HG02870 (cell line): ENCODE measurements around the gene NOTCH1.

ENCODE experiments used
- ATAC-seq: cut with Tn5 transposase; IDR thresholded peaks from one replicate; pipeline ENCODE4 v1.9.1; 2021; ENCODE audit warnings: mild to moderate bottlenecking, moderate library complexity; ENCODE audit not compliant: unreplicated experiment

NOTCH1 gene

GRCh38 chr9:136487672-136488071 lies 58.2 kb downstream of the NOTCH1 start:
- ATAC-seq: no peak

DNA sequence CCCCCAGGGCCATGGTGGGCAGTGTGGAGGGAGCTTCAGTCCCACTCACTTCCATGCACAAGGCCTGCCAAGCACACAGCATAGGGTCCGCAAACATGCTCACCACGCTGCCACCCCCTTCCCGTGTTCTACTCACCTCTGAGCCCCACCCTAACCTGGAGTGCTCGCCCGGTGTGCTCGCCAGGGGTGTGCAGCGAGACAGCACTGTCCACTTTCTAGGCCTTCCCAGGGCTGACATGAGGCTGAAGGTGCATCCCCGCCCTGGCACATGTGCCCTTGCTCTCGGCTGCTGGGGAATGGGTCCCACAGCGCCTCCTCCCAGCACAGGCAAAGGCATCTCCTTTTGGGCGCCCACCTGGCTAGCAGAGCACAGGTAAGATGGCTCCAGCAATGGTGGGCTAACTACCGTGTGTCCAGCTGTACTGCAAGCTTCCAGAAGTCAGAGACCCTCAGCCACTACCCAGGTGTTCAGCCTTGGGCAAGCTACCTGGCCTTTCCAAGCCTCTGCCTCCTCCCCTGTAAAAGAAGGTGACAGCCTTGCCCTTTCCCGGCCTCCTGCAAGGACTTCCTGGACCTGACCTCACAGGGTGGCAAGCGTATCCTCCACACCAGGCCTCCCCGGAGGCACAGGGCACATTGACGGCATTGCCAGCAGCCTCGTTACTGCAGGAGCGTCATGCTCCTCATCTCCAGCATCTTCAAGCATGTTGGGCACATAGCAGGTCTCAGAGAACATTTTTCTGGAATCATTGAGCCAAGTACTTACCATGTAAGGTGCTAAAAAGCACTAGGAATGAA lies 58.8 kb downstream of the NOTCH1 start:
- ATAC-seq: no peak

- no peak for ATAC-seq
Observed at GRCh38 chr9:136486131-136486530, 59.7 kb downstream of the NOTCH1 start.

DNA sequence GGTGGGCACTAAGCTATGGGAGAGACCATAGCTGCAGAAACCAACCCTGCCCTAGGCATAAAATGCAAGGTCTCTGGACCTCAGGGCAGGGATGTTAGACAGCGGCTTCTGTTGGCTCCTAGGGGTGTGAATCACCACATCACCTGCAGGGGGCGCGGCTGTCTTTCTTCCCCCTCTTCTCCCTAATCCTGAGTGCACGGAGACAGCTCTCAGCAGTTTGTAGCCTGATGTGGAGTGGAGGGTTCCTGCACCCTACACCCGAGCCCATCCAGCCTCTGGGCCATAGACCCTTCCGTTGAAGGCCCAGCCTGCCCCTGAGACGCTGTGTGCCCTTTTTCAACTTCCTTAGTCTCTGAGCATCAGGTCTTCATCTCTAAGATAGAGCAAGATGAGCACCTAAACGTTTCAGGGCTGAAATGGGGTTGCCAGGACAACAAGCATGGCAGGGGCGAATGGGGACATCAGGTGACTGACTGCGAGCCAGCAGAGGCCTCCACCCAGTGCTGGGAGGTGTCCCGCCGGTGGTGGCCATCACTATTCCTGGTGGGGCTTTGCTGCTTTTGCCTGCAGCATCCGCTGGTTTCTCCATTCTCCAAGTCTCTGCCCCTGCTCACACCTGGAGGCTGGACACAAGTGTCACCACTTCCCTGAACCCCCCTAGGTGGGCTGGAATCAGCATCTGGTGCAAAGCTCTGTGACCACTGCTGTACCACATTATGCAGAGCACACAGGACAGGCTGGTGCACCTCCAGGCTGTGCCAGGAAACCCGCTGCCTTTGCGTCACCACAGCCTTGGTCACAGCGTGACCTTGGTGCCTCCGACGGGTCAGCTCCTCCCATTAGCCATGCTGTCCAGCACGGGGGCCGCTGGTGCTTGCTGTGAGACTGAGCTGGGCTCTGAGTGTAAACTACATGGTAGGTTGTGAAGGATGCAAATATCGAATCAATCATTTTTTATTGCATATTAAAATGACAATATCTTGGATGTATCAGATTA lies 60.5 kb downstream of the NOTCH1 start:
- ATAC-seq: no peak

DNA sequence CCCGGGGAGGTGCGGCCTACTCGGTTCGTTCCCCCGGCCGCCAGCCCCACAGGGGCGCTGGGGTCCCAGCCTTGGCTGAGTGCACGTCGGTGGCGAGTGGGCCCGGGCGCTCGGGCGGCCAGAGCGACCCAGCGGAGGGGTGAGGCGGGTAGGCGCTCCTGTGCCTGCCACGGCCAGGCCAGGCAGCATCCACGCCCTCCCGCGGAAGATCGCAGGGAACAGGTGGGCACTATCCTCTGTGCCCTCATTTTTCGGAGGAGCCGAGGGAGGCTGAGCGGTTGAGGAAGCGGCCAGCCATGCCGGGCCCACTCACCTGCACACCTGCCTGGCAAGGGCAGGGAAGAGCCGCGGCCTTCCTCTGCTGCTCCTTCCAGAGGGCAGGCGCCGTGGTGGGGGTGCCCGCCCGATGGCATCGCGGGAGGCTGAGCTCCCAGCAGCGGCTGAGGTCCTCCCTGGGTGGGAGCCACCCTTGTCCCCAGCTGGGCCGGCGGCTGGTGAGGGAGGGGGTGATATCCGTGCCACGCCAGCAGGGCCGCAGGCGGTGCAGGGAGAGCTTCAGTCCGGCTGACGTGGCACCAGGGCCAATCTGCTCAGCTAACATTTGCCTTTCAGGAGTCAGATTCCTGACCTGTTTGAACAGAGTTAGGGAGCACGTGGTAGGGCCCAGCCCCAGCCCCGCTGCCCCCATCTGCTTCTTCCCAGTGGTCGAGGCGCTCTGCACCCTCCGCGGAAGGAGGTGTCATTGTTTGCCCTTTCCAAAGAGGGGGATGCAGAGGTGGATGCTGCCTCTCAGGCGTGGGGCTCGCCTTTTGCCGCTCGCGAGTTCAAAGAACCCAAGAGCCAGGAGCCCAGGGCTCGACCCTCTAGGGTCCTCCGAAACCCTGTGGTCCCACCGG lies 61.4 kb downstream of the NOTCH1 start:
- no peak for ATAC-seq

DNA sequence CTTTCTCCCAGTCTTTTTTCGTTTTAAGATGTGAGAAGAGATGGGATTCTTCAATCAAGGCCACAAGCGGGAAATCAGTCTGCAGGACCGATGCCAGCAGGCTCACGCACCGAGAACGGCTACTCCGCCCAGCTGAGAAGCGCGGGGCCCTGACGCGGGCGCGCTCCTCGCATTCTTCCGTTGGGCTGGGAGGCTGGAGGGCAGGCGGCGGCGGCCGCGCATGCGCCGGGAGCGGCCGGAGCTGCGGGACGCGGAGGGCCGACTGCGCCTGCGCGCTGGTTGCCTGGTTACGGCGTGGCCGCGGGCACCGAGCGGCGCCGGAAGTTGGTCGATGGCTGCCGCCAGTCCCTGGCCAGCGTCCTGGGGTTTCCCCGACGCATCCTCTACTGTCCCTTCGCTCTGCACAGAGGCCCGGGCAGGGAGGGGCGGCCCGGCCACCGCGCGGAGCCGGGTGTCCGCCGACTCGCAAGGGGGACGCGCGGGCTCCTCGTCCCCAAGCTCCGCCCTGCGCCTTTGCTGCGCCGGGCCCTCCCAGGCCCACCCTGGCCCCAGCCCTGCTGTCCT lies 62.2 kb downstream of the NOTCH1 start:
- peak; percentile 51 for ATAC-seq

- peak; percentile 51 for ATAC-seq
Observed at GRCh38 chr9:136482793-136483588, 62.9 kb downstream of the NOTCH1 start, which contains the start of gene SEC16A. SEC16A (minus strand) TSS chr9:136483040; CDS start chr9:136477615, 5,425 bp downstream.

- ATAC-seq: no peak
Observed at GRCh38 chr9:136482046-136482792, 63.6 kb downstream of the NOTCH1 start.

DNA sequence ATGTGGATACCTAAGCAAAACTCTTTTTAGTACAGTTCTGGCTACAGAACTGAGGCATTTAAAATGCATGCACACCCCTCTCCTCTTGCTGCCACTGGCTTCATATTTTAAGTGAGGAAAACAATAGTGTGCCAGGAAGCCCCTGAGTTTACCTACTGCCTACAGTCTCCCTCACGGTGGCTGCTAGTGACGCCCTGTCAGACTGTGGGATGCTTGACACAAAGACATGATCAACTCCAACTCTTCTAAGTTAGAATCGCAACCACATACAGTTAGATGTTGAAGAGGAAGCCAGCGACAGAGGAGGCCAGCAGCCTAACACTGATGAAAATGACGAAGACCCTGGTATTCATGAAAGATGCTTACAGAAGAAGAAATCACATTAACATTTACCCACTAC lies 64.3 kb downstream of the NOTCH1 start:
- ATAC-seq: no peak

DNA sequence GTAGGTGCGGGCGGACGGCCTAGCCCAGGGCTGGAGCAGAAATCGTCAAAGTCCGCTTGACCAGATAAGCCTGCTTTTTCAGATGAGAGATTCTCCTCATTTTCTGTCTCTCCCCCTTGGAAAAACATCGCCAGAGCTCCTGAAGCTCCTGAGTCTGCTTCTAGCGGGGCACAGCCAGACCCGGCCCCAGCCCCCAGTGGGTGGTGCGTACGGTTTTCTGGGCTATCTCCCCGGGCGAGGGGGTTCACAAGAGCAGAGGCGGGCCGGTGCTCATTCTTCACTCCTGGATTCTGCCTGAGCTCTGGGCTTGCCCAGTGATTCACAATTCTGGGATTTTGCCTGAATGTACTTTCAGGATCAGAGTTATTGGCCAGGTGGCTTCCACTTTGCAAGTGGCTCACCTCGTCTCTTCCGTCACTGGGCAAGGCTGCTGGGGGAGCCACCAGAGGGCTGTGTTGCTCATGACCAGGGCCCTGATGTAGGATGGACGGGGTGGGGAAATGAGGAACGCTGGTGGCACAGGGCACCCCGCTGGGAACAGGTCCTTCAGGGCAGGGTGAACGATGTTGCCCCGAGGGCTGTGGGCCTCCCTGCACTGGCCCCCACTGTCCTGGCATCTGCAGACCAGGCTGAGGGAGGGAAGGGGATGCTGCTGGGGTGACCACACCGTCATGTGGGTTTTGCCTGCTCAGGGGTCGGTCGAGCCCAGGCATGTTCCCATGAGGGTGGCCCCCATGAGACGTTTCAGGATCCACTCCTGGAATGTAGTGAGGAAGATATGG lies 69.3 kb downstream of the NOTCH1 start:
- ATAC-seq: no peak

GRCh38 chr9:136474974-136475865 lies 70.6 kb downstream of the NOTCH1 start:
- ATAC-seq: no peak

GRCh38 chr9:136474021-136474640 lies 71.7 kb downstream of the NOTCH1 start:
- no peak for ATAC-seq

- ATAC-seq: no peak
Observed at GRCh38 chr9:136473354-136473721, 72.5 kb downstream of the NOTCH1 start.

GRCh38 chr9:136472640-136473353 lies 73.1 kb downstream of the NOTCH1 start:
- no peak for ATAC-seq

DNA sequence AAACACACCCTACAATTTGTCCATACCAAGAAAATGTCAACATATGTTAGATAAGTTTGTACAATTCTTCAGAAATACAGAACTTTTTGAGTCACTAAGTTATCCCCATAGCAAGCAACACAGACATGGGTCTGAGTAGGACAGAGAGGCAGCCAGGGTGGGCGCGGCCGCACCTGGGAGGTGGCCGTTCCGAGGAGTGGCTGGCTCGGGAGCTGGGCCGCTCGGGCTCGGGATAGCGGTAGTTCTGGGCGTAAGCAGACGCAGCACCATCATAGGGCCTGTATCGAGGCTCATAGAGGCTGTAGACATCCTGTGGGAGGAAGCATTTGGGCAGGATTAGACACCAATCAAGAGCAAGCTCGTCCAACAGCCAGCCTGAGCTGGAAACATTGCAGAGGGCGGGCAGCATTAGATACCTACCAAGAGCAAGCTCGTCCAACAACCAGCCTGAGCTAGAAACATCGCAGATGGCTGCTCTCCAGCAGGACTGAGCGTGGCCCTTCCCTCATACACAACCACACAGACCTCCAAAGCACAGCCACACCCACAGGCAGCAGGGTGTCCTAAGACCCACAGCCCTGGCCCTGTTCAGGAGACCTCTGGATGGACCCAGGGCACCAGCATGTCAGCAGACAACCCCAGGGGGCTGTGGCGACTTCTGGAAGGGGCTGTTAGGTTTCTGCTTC lies 73.9 kb downstream of the NOTCH1 start:
- ATAC-seq: no peak
